ENCODE results near the gene PRR5. TPM values are rescaled to one million over a fixed set of nuclear protein-coding genes. Genes with fewer than 3 reads are reported as not detected.
A peak's percentile ranks its signal among the peaks of the same experiment; 100 is the strongest.

Gene PRR5
- total and polyA plus RNA-seq, 7 donors, result 7.9 to 35.6 (median 12.7) TPM

DNA sequence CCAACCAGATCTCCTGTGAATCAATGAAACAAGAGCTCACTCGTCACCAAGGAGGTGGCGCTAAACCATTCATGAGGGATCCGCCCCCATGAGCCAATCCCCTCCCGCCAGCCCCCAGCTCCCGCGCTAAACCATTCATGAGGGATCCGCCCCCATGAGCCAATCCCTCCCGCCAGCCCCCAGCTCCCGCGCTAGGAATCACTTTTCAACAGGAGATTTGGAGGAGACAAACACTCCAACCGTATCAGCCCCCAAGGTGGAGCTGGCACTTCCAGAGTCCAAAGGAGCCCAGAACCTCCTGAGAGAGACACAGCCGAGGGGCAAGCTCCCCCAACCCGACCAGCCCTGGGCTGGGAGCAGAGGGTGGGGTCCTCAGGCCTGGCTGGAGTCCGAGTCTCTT, 40.9 kb upstream of the PRR5 start:
- WGBS, 2 donors, result 43 to 57% methylated on average over 14 of the region's 14 CpGs
- H3K4me1 ChIP-seq, result peaks cover 0 to 31% (median 18%) of the 10 kb centered on the region in 4 donors
- no peak for DNase-seq
- intact Hi-C loops (cut with DNase I), result no loop called here
- H3K36me3 ChIP-seq, result no peaks in the 10 kb centered on the region
- no peaks in the 10 kb centered on the region for H3K9me3 ChIP-seq
- no peak overlapping the region for H3K27ac ChIP-seq
- H3K4me3 ChIP-seq, result no peak overlapping the region
- TF ChIP-seq, protein P1, sequence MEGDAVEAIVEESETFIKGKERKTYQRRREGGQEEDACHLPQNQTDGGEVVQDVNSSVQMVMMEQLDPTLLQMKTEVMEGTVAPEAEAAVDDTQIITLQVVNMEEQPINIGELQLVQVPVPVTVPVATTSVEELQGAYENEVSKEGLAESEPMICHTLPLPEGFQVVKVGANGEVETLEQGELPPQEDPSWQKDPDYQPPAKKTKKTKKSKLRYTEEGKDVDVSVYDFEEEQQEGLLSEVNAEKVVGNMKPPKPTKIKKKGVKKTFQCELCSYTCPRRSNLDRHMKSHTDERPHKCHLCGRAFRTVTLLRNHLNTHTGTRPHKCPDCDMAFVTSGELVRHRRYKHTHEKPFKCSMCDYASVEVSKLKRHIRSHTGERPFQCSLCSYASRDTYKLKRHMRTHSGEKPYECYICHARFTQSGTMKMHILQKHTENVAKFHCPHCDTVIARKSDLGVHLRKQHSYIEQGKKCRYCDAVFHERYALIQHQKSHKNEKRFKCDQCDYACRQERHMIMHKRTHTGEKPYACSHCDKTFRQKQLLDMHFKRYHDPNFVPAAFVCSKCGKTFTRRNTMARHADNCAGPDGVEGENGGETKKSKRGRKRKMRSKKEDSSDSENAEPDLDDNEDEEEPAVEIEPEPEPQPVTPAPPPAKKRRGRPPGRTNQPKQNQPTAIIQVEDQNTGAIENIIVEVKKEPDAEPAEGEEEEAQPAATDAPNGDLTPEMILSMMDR (IDR thresholded peaks at IDR 0.05), result no peak
- TF ChIP-seq EP300 (IDR thresholded peaks at IDR 0.05) (no peak), POLR2A (IDR thresholded peaks at IDR 0.05) (no peak), POLR2AphosphoS5 (IDR thresholded peaks at IDR 0.05) (no peak)
- H3K27me3 ChIP-seq, result peaks cover 0 to 4% (median 0%) of the 10 kb centered on the region in 3 donors

DNA sequence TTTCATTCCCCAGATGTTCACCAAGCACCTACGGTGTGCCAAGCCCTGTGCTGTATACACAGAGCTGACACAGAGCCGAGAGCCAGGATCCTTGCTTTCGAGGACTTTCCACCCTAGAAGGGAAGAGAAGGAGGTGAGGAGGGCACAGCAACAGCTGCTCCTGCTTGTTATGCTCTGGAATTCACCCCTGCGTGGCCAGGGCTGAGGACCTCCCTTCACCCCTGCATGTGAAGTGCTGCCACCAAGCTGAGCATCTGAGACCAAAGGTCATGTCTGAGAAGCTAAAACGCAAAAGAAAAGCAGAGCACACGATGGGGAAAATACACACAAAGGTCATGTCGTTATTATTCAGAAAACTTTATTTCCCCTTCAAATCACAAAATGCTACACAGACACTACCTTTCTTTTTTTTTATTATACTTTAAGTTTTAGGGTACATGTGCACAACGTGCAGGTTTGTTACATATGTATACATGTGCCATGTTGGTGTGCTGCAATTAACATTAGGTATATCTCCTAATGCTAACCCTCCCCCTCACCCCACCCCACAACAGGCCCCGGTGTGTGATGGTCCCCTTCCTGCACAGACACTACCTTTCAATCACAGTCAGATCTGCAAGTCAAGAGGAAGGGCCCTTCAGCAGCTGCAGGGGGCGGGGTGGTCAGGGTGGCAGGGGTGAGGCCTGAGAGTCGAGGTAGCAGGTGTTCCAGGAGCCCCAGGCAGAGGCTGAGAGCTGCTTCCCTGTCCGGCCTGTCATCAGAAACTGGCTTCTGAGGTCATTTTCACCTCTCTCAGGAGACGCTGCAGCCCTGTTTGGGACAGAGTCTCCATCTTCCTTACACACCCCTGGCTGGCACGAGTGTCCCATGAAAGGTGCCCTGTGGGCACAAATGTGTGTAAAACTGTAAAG, 40.1 kb upstream of the PRR5 start:
- Histone ChIP-seq H3K27ac (no peak overlapping the region), H3K36me3 (no peaks in the 10 kb centered on the region), H3K27me3 (peaks cover 0 to 4% (median 0%) of the 10 kb centered on the region in 3 donors), H3K4me3 (no peak overlapping the region), H3K4me1 (peaks cover 0 to 31% (median 18%) of the 10 kb centered on the region in 4 donors), H3K9me3 (no peaks in the 10 kb centered on the region)
- no peak for TF ChIP-seq POLR2A (IDR thresholded peaks at IDR 0.05)
- TF ChIP-seq EP300 (IDR thresholded peaks at IDR 0.05), result no peak
- TF ChIP-seq, protein P1 (IDR thresholded peaks at IDR 0.05), result no peak
- TF ChIP-seq POLR2AphosphoS5 (IDR thresholded peaks at IDR 0.05), result no peak
- DNase-seq, result peak; percentile 37
- 40 to 68% methylated on average over 14 of the region's 14 CpGs for WGBS, 2 donors
- intact Hi-C loops (cut with DNase I), result no loop called here

DNA sequence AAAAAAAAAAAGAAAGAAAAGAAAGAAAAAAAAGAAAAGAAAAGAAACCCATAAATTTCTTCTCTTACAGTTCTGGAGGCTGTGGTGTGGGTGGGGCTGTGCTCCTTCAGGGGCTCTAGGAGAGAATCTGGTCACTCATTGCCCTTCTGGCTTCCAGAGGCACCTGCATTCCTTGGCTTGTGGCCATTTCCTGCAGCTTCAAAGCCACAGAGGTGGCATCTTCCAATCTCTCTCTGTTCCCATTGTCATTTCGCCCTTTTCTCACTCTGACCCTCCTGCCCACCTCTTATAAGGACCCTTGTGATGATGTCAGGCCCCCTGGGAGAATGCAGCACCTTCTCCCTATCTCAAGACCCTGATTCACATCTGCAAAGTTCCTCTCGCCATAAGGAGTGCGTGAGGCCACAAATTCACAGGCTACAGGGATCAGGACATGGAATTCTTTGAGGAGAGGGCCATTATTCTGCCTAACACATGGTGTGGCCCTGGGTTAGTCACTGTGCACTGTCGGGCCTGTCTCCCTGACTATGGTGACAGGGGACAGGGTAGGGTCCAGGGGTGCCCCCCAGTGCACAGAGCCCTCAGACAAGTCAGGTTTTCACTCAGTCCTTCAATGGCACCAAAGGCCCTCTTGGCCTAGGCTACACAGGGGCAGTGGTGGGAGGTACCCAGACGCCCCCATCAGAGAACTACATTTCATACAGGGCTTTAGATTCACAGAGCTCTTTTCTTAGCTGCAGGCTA, 38.6 kb upstream of the PRR5 start:
- peaks cover 0 to 27% (median 15%) of the 10 kb centered on the region in 4 donors for H3K4me1 ChIP-seq
- H3K36me3 ChIP-seq, result no peaks in the 10 kb centered on the region
- no peak overlapping the region for H3K4me3 ChIP-seq
- TF ChIP-seq POLR2A (IDR thresholded peaks at IDR 0.05) (no peak), POLR2AphosphoS5 (IDR thresholded peaks at IDR 0.05) (no peak), EP300 (IDR thresholded peaks at IDR 0.05) (no peak)
- TF ChIP-seq, protein P1 (IDR thresholded peaks at IDR 0.05), result no peak
- peaks cover 0 to 4% (median 0%) of the 10 kb centered on the region in 3 donors for H3K27me3 ChIP-seq
- peak; percentile 60 for DNase-seq
- H3K27ac ChIP-seq, result no peak overlapping the region
- intact Hi-C loops (cut with DNase I), result no loop called here
- WGBS, 2 donors, result 78 to 89% methylated on average over 5 of the region's 5 CpGs
- no peaks in the 10 kb centered on the region for H3K9me3 ChIP-seq

DNA sequence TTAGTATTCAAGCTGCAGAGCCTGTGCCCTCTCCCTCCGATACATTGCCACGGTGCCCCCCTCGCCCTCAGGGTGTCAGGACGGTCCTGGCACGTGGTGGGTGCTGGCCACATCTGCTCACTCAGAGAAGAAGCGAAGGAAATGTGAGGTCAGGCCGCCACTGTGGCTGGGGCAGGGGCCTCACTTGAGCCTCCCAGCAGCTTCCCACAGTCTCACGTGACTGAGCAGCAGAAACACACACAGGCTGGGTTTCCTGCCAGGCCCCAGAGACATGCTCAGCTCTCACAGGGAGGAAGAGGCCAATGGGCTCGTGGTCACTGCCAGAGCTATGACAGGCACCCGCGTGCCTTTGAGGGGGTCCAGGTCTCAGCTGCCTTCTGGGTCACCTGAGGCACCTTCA, 37.9 kb upstream of the PRR5 start:
- intact Hi-C loops (cut with DNase I), result no loop called here
- Histone ChIP-seq H3K4me3 (no peak overlapping the region), H3K27me3 (peaks cover 0 to 8% (median 0%) of the 10 kb centered on the region in 3 donors), H3K9me3 (no peaks in the 10 kb centered on the region), H3K4me1 (peaks cover 0 to 24% (median 13%) of the 10 kb centered on the region in 4 donors), H3K27ac (peak overlapping the region in 2 of 4 donors; percentile 23 to 33), H3K36me3 (no peaks in the 10 kb centered on the region)
- peak in 1 of 4 donors; percentile 17 for TF ChIP-seq POLR2AphosphoS5 (IDR thresholded peaks at IDR 0.05)
- no peak for TF ChIP-seq EP300 (IDR thresholded peaks at IDR 0.05)
- DNase-seq, result peak; percentile 81
- WGBS, 2 donors, result 28 to 56% methylated on average over 11 of the region's 11 CpGs

DNA sequence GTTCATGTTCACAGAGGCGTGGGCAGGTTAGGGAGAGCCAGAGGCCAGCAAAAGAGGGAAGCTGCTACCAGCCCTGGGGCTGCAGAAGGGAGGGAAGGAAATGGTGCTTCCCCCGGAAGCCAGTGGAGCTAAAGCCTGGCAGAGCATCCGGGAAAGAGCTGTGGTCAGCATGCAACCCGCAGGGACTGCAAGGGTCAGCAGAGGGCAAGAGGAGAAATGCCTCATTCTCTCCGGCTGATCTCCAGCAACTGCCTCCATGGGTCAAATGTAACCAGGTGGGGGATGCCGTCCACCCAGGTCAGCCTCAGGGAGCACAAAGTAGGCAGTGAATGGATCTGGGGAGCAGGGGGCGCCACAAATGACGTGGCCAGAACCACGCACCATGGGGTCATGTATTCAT, 36.9 kb upstream of the PRR5 start:
- 53 to 59% methylated on average over 9 of the region's 9 CpGs for WGBS, 2 donors
- intact Hi-C loops (cut with DNase I), result no loop called here
- no peak overlapping the region for H3K27ac ChIP-seq
- H3K27me3 ChIP-seq, result peaks cover 0 to 18% (median 4%) of the 10 kb centered on the region in 3 donors
- no peak overlapping the region for H3K4me3 ChIP-seq
- peaks cover 0 to 25% (median 14%) of the 10 kb centered on the region in 4 donors for H3K4me1 ChIP-seq
- DNase-seq, result peak; percentile 80
- TF ChIP-seq POLR2AphosphoS5 (IDR thresholded peaks at IDR 0.05) (no peak), POLR2A (IDR thresholded peaks at IDR 0.05) (no peak), EP300 (IDR thresholded peaks at IDR 0.05) (no peak)
- TF ChIP-seq, protein P1 (IDR thresholded peaks at IDR 0.05), result no peak
- no peaks in the 10 kb centered on the region for H3K9me3 ChIP-seq
- H3K36me3 ChIP-seq, result no peaks in the 10 kb centered on the region
